Raji (cell line): Measurements from ENCODE around the gene ERP44.

ENCODE experiments used
- POLR2A ChIP-seq: IDR thresholded peaks from 2 replicates; pipeline ENCODE4 v1.6.1; 2011; ENCODE audit warnings: low read depth, low read length, control low read depth; ENCODE audit not compliant: insufficient read depth

ERP44 gene

DNA sequence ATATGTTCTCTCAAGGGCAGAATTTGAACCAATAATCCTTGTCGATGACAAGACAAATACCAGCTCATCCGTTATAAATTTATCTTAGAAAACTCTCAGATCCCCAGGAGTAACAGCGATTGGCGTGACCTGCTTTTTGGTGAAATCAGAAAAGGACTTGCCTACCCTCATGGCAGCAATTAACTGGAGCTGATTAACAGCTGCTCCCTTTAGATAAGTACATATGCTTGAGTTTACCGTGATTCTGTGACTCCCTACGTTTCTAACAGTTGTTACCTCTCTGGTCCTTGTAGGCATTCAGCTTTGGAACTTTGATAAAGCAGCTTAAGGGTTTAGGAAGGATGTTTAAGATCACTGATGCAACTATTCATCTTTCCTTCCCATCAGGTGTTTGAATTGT lies 2.8 kb upstream of the ERP44 start:
- TF ChIP-seq POLR2A: no peak

DNA sequence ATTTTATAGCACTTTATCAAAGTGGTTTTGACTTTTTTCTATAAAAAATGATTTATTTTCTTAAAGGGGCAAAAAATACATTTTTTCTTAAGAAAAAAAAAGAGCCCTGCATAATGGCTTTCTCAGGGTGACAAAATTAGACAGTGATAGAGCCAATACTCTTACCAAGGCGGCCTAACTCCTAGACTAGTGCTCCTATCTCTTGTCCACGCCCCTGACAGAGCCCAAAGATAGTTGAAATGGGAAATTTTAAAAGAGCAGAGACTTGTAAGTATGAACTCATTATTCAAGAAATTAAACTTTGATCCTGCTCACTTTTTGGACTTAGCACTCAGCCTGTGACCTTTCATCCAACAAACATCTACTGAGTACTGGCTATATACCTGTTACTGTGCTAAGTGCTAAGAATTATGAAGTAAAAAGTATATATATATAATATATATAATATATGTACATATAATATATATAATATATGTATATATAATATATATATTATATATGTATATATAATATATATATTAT lies 1.4 kb upstream of the ERP44 start:
- no peak for TF ChIP-seq POLR2A

DNA sequence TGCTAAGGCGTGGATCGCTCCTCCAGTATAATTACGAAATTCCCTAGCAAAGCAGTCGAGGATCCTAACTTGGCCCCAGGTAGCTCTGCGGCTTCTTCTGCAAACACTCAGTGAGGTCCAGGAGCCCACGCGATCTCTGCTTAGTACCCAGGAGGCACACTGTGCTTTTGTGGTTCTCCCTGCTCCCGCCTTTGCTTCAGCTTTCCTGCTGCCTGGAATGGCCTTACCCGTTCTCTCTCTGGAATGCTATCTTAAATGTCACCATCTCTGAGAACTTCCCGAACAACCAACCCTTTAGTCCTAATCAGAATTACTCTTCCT lies 882 bp upstream of the ERP44 start:
- no peak for TF ChIP-seq POLR2A

DNA sequence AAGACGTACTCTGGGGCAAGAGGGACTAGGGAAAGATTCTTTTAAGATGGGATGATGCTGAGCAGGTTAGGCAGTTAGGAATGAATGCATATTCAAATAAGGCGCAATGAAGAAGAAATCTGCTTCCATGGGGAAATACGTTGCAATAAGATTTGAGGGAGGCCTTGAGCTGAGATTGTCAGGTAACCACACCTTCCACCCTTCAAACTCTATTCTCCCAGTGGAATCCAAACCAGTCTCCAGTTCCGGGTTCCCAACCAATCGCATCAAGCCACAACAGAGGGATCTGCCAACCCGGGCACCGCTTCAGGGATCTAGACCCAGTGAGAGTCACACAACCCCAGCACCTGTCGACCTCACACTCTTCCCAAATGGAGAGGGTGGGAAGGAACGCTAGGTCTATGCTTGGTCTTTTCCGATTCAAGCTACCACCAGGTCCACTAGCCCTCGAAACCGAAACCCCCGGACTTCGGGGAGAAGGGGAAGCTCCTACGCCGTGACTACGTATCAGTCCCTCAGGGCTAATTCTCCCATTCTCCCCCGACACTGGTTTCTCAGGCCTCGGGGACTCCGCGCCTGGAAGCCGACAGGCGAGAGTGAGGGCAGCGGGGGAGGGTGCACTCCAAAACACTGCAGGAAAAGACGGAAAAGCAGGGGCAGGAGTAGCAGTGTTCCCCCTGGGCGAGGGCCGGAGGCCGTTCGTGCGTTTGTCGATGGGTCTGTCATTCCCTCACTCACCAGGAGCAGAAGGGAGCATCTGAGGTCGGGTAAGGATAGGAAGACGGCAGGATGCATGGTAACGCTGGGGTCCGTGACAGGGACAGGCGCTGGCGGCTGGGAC lies 534 bp downstream of the ERP44 start:
- TF ChIP-seq POLR2A: no peak

DNA sequence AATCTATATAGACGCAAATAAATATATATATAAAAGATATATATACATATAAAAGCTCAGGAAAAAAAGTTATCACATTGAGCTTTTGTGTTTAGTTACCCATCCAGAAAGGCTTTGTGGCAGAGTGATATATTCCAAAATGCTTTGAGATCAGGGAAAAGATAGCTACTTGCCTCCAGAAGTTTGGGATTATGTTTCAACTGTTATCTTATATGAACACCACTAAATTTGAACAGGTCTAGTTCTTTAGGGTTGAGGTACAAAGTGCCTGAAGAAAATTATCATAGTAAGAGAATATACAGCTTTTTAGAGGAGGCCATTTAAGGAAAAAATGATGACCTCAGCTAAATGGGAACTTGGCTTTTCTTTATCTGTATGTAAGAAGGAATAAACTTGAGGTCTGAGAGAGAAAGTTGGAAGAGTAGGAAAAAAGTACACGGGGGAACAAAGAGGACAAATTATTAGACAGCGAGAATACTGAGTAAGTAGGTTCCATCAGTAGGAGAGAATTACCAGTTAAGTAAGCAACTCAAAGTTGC lies 2.4 kb downstream of the ERP44 start:
- TF ChIP-seq POLR2A: no peak

DNA sequence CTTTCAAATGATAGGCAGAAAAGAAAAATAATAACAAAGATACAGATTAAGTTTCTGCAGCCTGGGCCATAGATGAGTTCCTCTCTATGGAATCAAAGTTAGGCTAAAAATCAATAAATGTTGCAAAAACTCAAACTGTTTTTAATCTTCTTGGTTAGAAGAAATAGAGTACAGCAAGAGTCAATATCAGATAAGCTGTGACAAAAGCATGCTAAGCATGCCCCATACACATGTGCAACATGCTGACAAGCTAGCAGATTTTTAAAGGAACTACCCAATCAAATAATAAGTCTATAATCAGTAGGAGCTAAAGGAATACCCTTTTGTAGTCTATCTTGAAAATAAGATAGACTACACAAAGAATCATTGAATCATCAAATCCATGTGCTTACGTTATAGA lies 6.7 kb downstream of the ERP44 start:
- TF ChIP-seq POLR2A: no peak

DNA sequence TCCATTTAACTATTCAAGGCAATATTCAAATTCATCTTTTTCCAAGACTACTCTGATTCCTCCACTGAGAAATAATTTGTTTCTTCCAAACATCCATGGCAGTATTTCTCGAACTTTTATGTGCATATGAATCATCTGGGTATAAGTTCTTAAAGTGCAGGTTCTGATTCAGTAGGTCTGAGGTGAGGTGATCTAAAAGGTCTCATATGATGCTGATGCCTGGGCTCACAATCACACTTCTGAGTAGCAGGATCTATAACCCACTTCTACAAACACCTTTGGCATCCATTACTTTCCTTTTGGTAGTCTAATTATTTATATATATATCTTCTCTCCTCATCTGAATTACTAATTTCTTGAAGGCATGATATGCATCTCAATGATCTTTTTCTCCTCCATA lies 7.2 kb downstream of the ERP44 start:
- TF ChIP-seq POLR2A: no peak

DNA sequence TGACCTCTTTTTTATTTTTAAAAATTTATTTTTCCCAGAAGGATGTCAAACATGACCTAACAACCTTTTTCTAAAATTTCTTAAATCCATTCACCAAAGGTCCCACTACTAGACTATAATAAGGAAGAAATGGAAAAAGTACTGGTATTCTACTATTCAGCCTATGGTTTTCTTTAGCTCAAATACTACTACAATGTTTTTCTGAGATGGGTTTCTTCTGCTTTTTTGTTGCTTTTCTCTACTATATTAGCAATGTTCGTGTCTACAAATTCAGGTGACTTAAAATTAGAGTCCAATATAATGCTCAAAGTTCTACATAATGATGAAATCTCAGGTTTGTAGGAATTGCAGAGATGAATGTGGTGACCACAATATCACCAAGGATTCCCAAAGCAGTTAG lies 7.9 kb downstream of the ERP44 start:
- no peak for TF ChIP-seq POLR2A

DNA sequence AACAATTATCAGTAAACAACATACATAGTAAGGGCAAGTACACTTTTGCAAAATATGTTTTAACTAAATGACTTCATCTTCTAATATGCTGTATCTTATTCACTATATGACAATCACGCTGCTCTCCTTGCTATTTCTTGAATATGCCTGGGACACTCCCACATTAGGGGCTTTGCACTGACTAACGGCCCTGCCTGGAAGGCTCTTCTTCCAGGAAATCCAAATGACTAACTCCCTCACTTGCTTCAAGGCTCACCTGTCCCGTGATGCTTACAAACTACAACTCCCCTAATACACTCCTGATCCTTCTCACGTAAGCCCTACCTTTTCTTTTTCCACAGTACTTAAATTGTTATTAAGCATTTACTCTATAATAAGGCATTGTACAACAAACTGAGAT lies 10.6 kb downstream of the ERP44 start:
- TF ChIP-seq POLR2A: no peak

DNA sequence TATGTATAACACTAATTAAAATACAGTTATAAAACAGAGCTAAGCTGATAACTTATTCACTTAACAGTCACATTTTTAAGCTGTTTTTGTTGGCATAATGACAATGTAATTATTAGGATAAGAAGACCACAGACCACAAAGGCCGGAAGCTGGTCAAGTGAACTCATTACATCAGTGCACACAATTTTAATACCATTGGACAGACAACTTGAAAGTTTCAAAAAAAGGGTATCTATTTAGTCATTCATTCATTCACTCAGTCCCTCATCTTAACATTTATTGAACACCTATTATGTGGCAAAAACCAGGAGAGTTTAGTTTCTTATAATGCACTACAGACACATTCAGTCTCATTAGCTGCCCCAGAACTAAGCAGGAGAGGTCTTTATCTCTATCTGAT lies 11.6 kb downstream of the ERP44 start:
- no peak for TF ChIP-seq POLR2A

DNA sequence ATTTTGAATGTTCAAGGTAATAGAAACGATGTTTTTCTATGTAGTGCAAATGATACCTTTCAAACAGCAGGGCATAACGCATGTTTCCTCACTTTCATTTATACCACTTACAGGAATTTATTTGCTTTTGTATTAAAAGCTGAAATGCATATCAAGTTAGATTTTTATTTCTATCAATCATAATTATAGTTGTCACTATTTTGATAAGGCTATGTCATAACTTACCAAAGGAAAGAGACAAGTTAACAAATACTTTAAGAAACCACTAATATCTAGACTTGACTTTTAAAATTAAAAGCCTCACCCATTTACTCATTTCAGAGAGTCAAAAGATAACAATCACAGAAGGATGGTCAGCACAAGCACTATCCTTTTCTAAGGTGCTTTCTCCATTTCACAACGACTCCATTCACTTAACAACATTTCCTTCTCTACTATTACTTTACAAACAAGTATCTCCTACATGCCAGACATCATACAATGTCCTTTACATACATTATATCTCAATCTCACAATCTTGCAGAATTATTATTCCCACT lies 12.6 kb downstream of the ERP44 start:
- TF ChIP-seq POLR2A: no peak

DNA sequence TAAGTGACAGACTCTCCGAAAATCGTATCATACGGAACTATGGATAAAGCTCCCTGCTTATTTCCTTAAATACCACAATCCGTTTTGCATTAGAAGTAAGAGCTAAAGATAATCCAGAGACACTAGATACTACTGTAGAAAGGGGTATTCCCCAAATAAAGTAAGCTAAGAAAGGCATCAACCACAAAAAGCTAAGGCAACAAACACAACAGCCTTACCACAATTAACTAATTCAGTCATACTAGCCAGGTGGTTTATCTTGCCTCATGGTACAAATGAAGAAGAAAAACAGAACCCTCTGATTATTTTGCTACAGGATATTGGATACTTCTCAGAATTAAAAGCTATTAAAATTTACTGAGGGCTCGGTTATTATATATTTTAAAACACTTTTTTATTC lies 14.1 kb downstream of the ERP44 start:
- TF ChIP-seq POLR2A: no peak

DNA sequence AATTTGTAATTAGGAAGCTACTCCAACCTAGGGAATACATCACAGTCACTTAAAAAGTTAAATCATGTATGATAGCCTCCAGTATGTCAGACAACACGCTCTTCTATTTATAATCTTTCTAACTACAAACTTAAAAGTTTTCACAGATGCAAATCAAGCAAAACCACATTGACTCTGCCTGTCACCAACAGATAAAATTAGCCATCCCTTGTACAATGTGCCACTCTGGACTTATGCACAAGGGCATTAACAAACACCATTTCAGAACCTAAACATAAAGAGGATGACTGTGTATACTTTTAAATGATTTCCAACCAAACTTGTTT lies 14.7 kb downstream of the ERP44 start:
- TF ChIP-seq POLR2A: no peak

DNA sequence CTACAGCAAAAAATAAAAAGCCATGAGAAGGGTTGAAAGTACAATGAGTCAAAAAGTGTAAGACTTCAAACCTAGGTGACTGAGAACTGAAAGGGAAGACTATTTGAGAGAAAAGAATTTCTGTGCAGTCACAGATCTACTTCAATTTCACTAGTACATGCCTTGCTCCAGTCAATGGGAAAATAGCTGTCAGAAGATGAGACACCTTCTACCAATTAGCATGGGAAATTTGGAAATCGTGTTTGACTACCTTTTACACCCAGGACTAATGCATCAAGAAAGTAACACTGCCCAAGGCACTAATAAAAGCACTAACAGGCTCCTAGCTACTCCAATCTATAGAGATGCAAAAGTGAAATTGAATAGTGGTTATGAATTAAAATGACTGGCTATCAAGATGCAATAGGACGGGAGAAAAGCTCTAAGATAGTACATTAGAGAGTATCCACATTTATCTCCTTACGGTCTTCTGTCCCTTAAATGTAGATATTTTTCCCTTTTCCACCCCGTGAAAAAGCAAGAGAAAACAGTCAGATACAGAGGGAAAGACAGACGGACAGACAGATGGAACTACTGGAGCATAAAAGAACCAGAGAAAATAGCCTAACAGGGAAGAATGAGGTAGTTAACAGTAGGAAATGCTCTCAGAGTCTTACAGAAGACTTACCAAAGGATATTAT lies 15.2 kb downstream of the ERP44 start:
- no peak for TF ChIP-seq POLR2A

DNA sequence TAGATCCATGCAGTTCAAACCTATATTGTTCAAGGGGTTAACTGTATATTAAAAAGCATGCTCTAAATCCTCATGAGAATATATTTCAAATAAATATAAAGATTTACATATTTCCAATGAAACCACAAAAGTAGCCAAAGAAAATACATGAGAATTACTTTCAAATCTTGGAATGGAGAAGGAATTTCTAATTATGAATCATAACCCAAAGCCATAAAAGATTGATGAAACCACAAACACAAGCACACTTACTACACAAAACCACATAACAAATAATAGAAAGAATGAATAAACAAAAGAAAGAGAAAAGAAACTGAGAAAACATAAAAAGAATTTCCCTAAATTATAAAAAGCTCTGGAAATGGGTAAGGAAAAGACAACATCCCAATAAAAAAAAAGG lies 16.0 kb downstream of the ERP44 start:
- no peak for TF ChIP-seq POLR2A

DNA sequence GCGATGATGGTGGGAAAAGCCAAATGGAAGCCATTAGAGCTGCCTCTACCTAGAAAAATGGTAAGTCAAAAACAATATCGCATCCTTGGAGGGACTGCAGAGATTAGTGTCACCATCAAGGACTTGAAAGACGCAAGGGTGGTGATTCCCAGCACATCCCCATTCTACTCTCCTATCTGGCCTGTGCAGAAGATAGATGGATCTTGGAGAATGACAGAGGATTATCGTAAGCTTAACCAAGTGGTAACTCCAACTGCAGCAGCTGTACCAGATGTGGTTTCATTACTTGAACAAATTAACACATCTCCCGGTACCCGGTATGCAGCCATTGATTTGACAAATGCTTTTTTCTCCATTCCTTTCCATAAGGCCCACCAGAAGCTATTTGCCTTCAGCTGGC lies 23.8 kb downstream of the ERP44 start:
- no peak for TF ChIP-seq POLR2A
